ENCODE data around the gene DLK1.

The DLK1 gene

GRCh38 chr14:100693877-100694578 lies 32.7 kb upstream of the DLK1 start:
- DNase-seq (ENCODE audit: low read depth) = no peak

DNA sequence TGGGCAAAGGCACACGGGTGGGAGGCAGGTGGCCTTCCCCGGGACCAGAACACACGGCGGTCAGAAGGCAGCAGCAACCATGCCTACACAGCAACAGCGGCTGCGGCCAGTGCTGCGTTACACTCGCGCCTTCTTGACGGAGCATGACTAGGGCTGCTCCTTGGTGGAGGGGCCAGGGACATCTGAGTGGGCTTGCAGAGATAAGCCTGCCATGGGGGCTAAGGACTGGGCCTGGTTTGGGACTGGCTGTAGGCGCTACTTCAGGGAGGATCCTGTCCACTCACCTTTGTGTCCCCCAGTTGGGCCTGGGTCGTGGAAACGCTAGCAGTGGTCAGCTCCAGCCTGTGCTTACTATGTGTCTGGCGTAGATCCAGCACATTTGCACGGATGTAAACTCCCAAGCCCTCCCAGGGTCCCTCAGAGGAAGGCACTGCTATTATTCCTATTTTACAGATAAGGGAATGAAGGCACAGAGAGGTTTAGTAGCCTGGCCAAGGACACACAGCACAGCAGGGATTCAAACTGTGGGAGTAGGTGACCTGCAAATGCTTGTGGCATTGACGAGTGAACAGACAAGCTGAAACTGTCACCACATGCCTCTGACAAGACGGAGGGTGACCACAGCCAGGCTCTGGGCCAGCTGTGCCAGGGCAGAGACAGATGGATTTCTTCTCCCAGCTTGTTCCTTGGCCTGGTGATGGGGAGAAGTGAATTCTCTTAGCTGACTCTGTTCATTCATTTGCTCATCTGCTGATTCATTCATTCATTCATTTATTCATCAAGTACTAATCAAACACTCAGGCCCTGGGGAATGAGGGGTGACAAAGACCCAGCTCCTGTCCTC lies 31.9 kb upstream of the DLK1 start:
- no peak for DNase-seq (ENCODE audit: low read depth)

- no peak for DNase-seq (ENCODE audit: low read depth)
Measured at GRCh38 chr14:100695423-100695738, 31.3 kb upstream of the DLK1 start.

DNA sequence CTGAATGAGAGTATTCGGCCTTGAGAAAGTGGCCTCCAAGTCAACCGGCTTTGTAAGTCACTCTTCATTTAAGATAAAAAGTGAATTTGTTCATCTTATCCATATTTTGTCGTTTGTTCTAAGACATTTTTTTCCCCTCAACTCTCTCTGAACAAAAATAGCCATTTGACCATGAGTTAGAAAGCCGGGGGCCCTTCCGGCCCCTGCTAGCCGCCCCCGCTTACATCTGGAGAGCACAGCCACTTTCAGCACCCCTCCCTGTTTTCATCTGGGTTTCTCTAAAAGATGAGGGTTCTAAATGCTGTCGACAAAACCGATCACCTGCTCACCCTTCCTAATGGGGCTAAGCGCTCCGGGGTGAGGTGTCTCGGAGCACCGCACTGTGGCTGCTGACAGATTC lies 30.7 kb upstream of the DLK1 start:
- DNase-seq (ENCODE audit: low read depth) = no peak

DNA sequence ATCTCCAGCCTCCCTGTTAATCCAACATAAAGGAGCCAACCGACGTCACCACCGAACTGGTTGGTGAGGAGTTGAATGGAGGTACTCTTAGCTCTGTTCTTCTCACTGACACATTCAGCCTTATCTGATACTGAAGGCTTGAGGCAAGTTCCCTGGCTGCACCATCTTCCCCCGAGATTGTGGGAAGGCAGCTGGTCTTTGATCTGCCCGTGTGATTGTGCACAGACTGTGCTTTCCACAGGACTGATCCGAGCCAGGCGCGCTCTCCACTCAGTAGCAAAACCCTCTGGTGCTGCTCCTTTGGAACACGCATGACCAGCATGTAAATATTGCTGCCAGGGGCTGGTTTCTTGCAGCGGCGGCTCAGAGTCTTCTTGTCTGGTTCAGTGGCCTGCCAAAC lies 30.1 kb upstream of the DLK1 start:
- DNase-seq (ENCODE audit: low read depth) = no peak

DNA sequence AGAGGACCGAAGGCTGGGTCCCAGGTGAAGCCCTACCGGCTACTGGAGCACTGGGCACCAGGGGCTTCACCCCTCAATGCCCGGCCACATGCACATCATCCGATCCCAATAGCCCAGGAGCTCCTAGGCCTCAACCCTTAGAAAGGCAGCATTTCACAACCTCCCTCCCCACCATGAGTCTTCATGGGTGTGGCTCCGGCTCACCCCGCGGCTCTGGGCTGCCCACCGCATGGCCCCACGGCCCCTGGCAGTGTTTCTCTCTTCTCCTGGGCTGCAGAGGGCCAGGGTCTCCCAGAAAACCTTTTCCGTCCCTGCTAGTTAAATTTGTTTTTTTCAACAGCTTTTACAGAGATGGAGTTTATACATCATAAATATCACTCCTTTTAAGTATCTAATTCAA lies 28.6 kb upstream of the DLK1 start:
- no peak for DNase-seq (ENCODE audit: low read depth)

- no peak for DNase-seq (ENCODE audit: low read depth)
Measured at GRCh38 chr14:100698666-100699448, 27.8 kb upstream of the DLK1 start.

GRCh38 chr14:100701314-100701713 lies 25.4 kb upstream of the DLK1 start:
- DNase-seq (ENCODE audit: low read depth) = no peak

GRCh38 chr14:100702590-100702989 lies 24.1 kb upstream of the DLK1 start:
- DNase-seq (ENCODE audit: low read depth) = no peak

DNA sequence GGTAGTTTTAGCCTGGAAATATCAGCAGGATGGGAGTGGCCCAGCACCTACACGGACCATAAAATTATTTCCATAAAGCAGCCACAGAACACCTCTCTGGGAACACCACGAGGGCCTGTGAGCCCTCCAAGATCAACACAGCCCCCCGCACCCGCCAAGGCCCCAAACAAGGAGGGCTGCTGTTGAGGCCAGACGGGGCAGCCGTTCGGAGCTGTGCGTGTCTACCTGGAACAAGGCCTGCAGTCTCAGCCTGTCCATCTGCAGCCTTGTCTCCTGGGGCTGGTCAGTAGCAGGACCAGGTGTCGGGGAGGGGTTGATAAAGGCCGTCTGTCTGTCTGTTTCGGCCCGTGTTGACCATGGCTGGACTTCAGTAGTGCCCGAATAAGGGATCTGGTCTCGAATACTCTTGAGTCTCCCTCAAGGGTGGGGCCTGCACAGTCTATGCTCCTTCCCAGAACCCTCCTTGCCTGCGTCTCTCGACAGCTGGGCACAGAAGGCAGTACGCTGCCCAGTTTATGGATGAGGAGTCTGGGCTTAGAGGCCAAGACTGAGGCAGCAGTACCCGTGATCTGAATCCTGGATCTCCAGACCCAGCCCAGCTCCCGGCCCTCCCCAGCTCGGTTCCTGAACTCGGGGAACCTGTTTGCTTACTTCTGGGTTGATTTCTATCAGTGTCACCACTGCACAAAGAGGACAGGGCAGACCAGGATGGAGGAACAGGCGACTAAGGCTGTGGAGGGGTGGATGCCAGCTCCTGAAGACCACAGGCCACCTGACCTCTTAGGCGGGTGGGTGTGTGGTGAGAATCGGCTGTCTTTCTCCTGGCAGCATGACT lies 23.1 kb upstream of the DLK1 start:
- DNase-seq (ENCODE audit: low read depth) = no peak

DNA sequence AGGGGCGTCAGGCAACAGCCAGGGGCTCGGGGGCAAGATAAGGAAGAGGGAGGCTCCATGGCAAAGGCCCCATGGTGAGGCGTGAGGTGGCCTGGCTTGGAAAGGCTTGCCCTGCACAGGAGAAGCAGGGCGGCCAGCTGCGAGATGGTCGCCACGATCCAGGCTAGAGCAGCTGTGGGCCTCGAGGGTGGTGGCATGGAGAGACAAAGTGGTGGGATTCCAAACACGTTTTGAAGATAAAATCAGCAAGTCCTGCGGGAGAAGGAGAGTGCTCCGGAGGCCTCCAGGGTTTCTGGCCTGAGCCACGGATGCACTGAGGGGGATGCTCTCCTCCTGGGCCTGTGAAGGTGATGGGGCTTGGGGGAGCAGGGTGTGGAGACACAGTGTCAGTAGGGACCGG lies 20.5 kb upstream of the DLK1 start:
- no peak for DNase-seq (ENCODE audit: low read depth)

GRCh38 chr14:100706860-100707259 lies 19.8 kb upstream of the DLK1 start:
- no peak for DNase-seq (ENCODE audit: low read depth)

DNA sequence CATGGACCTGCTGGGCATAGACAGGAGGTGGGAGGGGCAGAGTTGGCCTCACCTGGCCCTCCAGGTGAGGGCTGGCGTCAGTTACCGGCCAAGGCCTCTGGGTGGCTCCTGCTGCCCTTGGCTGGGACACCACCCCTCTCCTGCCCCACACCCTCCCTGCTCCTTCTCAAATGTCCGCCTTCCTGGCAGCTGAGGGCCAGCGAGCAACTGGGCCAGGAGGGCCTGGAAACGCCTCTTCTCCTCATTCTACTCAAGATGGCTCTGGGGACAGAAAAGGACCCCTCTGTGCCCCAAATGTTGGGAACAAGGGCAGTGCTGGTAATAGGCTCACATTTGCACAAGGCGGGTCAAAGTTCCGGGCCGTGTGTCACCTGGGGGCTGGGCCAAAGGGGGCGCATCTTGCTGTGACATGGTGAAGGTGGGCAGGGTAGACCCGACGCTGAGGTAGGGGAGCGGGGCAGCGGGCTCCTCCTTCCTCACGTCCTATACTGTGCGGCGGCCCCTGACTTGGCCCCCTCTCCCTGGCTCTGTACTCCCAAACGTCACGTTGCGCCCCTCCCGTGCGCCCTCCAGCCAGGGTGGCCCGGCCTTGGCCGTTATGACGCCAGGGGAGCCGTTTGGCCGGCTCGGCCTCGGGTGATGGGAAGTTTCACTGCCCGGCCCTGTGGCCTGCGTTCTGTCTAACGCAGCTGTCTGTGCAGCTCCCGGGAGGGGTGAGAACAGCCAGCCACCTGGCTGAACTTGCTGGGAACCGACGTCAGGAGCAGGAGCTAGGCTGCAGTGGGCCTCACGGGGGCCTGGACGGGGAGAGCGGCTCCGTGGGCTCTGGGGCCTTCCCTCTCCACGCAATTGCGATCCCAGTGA lies 18.0 kb upstream of the DLK1 start:
- DNase-seq (ENCODE audit: low read depth) = no peak

- no peak for DNase-seq (ENCODE audit: low read depth)
Measured at GRCh38 chr14:100709289-100710284, 17.1 kb upstream of the DLK1 start.

DNA sequence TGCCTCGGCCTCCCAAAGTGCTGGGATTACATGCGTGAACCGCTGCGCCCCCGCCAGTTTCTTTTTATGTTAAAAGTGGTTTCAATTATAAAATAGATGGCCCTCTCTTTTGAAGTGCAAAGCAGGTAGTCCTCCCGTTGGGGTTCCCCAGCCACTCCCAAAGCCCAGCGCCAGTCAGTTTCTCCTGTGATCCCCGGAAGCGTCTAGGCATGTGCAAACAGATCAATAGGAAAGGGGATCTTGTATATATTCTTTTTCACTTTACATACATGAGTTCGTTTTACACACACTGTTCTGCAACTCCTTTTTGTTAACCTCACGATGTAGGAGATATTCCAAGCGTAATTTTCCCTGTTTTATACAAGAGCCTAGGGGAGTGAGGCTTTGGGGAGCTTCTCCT lies 16.3 kb upstream of the DLK1 start:
- DNase-seq (ENCODE audit: low read depth) = no peak

DNA sequence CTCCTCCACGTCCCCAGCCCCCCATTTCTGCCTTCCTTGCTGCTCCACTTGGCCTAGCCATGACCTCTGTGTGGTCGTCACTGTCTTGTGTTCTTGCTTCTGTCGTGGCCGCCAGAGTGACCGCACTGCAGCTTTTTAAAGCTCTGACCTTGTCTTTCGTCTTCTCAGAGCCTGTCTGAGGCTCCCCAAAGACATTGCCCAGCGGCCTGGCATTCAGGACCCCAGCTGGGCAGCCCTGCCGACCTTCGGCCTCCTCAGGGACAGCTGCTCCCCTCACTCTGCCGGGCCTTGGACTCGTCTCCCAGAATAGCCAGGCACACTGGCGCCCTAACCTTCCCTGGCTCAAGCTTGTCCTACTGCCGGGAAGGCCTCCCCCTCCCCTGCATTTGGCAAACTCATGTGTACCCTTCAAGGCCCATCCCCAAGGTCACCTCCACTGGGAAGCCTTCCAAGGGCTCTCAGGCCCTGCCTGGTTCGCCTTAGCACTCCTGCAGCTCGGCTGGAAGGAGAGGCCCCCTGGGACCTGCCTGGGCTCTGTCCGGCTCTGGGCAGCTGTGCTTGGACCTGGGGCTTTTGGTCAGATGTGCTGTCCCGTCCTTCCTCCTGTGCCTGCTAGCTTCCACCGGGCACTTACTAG lies 15.7 kb upstream of the DLK1 start:
- DNase-seq (ENCODE audit: low read depth) = no peak

DNA sequence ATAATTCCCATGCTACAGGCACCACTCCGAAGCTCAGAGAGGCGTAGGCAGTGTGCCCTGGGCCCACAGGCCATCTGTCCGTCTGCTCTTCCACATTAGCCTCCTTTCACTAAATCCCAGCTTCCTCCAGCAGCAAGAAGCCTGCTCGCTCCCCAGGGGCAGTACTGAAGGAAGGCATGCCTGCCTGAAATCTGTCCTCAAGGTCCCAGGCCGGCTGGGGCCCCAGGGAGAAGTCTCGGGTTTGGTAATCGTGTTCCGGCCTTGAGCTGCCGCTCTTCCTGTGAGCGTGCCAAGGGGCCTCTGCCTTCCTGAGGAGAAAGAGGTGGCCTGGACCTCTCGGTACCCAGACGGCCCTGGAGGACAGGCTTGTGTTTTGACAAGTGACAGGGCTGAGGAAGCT lies 15.2 kb upstream of the DLK1 start:
- no peak for DNase-seq (ENCODE audit: low read depth)

DNA sequence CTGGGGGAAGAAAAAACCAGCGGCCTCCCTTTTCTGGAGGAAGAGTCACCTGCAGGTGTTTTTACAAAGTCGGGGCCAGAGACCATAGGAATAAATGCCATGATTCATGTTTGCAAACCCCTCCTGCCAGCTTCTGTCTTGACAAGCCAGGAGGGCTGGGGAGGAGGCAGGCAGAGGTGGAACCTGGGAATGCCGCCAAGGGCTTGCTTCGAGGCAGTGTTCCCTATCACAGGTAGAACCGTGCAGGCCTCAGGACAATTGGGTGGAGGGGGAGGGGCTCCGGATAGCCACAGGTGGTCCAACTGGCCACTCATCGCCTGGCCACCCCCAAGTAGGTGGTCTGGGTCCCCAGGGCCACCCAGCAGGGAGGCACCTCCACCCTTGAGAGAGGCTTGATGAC lies 14.2 kb upstream of the DLK1 start:
- no peak for DNase-seq (ENCODE audit: low read depth)

DNA sequence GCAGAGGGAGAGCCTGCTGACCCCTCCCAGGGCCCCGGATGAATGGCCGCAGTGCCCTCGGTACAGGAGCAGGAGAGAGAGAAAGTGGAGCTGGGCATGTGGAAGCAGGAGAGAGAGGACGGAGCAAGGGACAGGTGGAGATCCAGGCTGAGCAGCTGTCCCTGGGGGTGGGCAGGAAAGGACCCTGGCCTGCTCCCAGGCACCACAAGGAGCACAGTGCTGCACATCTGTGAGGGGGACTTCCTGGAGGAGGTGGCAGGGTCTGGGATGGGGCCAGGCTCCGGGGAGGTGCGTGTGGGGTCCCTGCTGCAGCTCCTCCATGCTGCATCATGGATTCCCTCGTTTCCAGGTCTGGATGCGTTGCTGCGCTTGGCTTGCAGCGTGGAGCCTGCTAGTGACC lies 13.0 kb upstream of the DLK1 start:
- DNase-seq (ENCODE audit: low read depth) = no peak
